ENCODE results near the gene CREBRF.
"Not testable (repeated sequence)": the region's sequence is repeated elsewhere in the genome, so short reads cannot be mapped to it uniquely, and the experiment has no call there.

The CREBRF gene

GRCh38 chr5:173015192-173015591, 41.0 kb upstream of the CREBRF start:
- no peak for TF ChIP-seq CTCF (IDR thresholded peaks at IDR 0.05; ENCODE audit: low read length, missing control alignments)
- DNase-seq (ENCODE audit: low read depth) = no peak
- H3K4me3 ChIP-seq (replicated peaks; ENCODE audit: low read depth, low read length) = no peak overlapping the region

DNA sequence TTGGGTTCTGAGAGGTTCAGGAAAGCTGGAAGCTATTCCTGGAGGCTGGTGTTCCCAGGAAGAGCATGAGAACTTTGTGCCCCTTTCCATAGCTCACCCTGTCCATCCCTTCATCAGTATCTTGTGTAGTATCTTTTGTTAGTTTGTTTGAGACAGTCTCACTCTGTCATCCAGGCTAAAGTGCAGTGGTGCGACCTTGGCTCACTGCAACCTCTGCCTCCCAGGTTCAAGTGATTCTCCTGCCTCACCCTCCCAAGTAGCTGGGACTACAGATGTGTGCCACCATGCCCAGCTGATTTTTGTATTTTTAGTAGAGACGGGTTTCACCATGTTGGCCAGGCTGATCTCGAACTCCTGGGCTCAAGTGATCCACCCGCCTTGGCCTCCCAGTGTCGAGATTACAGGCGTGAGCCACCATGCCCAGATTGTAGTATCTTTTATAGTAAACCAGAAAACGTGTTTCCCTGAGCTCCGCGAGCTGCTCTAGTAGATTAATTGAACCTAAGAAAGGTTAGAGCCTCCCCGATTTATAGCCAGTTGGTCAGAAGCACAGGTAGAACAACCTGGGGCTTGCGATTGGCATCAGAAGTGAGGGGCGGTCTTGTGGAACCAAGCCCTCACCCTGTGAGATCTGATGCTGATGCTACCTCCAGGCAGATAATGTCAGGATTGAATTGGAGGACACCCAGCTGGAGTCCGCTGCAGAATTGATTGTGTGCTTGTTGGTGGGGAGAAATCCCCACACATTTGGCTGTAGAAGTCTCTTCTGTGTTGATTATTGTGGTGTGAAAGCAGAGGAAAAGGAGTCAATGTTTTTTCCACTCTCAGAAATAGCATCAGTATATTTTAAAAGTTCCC, 40.3 kb upstream of the CREBRF start:
- no peak for TF ChIP-seq CTCF (IDR thresholded peaks at IDR 0.05; ENCODE audit: low read length, missing control alignments)
- DNase-seq (ENCODE audit: low read depth) = no peak
- H3K4me3 ChIP-seq (replicated peaks; ENCODE audit: low read depth, low read length) = no peak overlapping the region

GRCh38 chr5:173016598-173017046, 39.5 kb upstream of the CREBRF start:
- TF ChIP-seq CTCF (IDR thresholded peaks at IDR 0.05; ENCODE audit: low read length, missing control alignments) = no peak
- peak; percentile 86 for DNase-seq (ENCODE audit: low read depth)
- no peak overlapping the region for H3K4me3 ChIP-seq (replicated peaks; ENCODE audit: low read depth, low read length)

- H3K4me3 ChIP-seq (replicated peaks; ENCODE audit: low read depth, low read length); DNase-seq (ENCODE audit: low read depth): not testable (repeated sequence)
These were observed 39.1 kb upstream of the CREBRF start for GRCh38 chr5:173017087-173017486.

DNA sequence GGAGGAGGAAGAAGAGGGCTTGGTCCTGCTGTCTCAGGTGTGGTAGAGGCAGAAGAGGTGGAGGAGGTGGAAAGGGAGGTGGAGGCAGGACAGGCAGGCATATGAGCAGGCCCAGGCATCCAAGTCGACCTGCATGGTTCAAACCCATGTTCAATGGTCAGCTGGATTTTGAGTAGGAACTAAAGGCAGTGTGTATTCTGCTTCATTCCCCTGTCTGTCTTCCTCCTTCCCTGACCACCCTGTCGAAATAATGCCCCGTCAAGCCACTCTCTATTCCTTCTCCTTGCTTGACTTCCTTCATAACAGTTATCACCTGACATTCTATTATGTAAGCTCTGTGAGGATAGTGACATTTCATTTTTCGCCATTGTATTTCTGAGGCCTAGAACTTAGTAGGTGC, 37.8 kb upstream of the CREBRF start:
- TF ChIP-seq CTCF (IDR thresholded peaks at IDR 0.05; ENCODE audit: low read length, missing control alignments) = no peak
- no peak overlapping the region for H3K4me3 ChIP-seq (replicated peaks; ENCODE audit: low read depth, low read length)
- DNase-seq (ENCODE audit: low read depth) = no peak

DNA sequence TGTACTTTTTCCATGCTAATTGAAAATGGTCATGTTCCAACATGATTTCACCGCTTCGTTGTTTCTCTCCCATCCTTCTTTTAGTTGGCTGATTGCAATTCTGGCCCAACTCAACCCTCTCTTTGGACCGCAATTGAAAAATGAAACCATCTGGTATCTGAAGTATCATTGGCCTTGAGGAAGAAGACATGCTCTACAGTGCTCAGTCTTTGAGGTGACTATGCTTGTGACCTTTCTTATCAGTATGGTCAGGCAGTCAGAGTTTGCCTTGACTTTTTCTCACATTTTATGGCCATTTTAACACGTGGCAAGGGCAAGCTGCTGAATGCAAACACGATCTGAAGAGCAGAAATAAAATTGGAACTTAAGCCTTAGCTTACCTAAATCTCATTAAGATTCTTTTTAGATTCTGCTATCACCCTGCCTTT, 36.0 kb upstream of the CREBRF start:
- no peak for DNase-seq (ENCODE audit: low read depth)
- H3K4me3 ChIP-seq (replicated peaks; ENCODE audit: low read depth, low read length) = no peak overlapping the region
- no peak for TF ChIP-seq CTCF (IDR thresholded peaks at IDR 0.05; ENCODE audit: low read length, missing control alignments)

DNA sequence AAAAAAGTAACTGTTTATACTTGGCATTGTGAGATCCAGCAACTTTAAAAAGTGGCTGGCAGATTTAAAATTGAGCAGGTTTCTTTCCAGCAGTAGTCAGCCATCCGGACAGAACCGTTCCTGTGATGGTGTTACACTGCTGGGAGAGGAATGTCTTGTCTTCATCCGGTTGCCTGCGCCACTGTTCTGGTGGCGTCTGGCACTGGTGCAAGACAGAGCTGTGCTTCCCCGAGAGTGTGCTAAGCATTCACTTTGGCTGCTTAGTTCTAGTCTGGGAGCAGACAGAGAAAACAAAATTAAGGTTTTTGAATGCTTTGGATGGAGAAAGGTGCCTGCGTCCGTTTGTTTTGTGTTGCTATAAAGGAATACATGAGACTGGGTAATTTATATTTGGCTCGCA, 35.5 kb upstream of the CREBRF start:
- TF ChIP-seq CTCF (IDR thresholded peaks at IDR 0.05; ENCODE audit: low read length, missing control alignments) = no peak
- peak; percentile 83 for DNase-seq (ENCODE audit: low read depth)

More for the DNA sequence above, 35.5 kb upstream of the CREBRF start:
- H3K4me3 ChIP-seq (replicated peaks; ENCODE audit: low read depth, low read length) = no peak overlapping the region

All from fibroblast of pulmonary artery (primary cell).